ENCODE data around the gene DIAPH3.

DNA sequence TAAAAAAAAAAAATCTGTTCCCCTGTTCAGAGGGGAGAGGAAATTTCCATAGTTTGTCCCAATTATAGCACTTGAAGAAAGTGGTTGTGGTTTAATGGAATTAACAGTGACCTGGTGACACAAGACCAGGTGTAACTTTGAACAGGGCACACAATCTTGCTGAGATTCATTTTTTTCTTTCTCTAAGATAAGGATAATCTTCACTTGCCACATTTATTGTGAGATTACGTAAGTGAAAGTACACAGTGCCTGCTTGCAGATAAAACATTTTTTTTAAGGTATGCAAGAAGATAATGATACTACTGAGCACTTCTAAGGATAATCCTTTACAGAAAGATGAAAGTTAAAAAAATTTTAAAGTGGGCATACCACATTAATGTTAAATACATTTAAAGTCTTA lies 448.1 kb downstream of the DIAPH3 start:
- TF ChIP-seq YY1 (IDR thresholded peaks at IDR 0.05; ENCODE audit: low read depth): no peak
- TF ChIP-seq MEF2A (IDR thresholded peaks at IDR 0.05; ENCODE audit: borderline replicate concordance, low read depth): no peak

All from SK-N-SH (cell line).